ENCODE measurements around the gene ZNF593OS. TPM values are rescaled to one million over a fixed set of nuclear protein-coding genes. Genes with fewer than 3 reads are reported as not detected.

Gene ZNF593OS
- total RNA-seq, 2 donors from 2014 or later = not detected

- no peaks in the 10 kb centered on the region for H3K4me1 ChIP-seq
- no peak overlapping the region for H3K4me3 ChIP-seq
- no peak overlapping the region for H3K27ac ChIP-seq
- no peak overlapping the region for H3K9ac ChIP-seq (ENCODE audit: low read depth in 2 of 2, low read length in 2 of 2)
- no peaks in the 10 kb centered on the region for H3K36me3 ChIP-seq
- no peaks in the 10 kb centered on the region for H3K9me3 ChIP-seq
- intact Hi-C loops (cut with DNase I) = no loop called here
- TF ChIP-seq CTCF (IDR thresholded peaks at IDR 0.05) = no peak
- no peaks in the 10 kb centered on the region for H3K27me3 ChIP-seq
- DNase-seq = no peak
Observed at GRCh38 chr1:26184086-26184485, 12.5 kb upstream of the ZNF593OS start.

- no peaks in the 10 kb centered on the region for H3K27me3 ChIP-seq
- no peaks in the 10 kb centered on the region for H3K4me1 ChIP-seq
- H3K27ac ChIP-seq = no peak overlapping the region
- no peak for TF ChIP-seq CTCF (IDR thresholded peaks at IDR 0.05)
- H3K9ac ChIP-seq (ENCODE audit: low read depth in 2 of 2, low read length in 2 of 2) = no peak overlapping the region
- DNase-seq = no peak
- no peak overlapping the region for H3K4me3 ChIP-seq
- no peaks in the 10 kb centered on the region for H3K9me3 ChIP-seq
- no peaks in the 10 kb centered on the region for H3K36me3 ChIP-seq
- intact Hi-C loops (cut with DNase I) = no loop called here
Observed at GRCh38 chr1:26182383-26182696, 10.7 kb upstream of the ZNF593OS start.

- H3K9me3 ChIP-seq = no peaks in the 10 kb centered on the region
- TF ChIP-seq CTCF (IDR thresholded peaks at IDR 0.05) = no peak
- H3K9ac ChIP-seq (ENCODE audit: low read depth in 2 of 2, low read length in 2 of 2) = no peak overlapping the region
- no peaks in the 10 kb centered on the region for H3K27me3 ChIP-seq
- no peaks in the 10 kb centered on the region for H3K36me3 ChIP-seq
- intact Hi-C loops (cut with DNase I) = no loop called here
- H3K27ac ChIP-seq = no peak overlapping the region
- no peak for DNase-seq
- no peak overlapping the region for H3K4me3 ChIP-seq
- H3K4me1 ChIP-seq = no peaks in the 10 kb centered on the region
Observed at GRCh38 chr1:26181586-26182382, 10.2 kb upstream of the ZNF593OS start.

- no peak overlapping the region for H3K9ac ChIP-seq (ENCODE audit: low read depth in 2 of 2, low read length in 2 of 2)
- no peak overlapping the region for H3K27ac ChIP-seq
- TF ChIP-seq CTCF (IDR thresholded peaks at IDR 0.05) = no peak
- intact Hi-C loops (cut with DNase I) = no loop called here
- no peaks in the 10 kb centered on the region for H3K9me3 ChIP-seq
- H3K27me3 ChIP-seq = no peaks in the 10 kb centered on the region
- no peak for DNase-seq
- H3K36me3 ChIP-seq = no peaks in the 10 kb centered on the region
- H3K4me1 ChIP-seq = no peaks in the 10 kb centered on the region
- H3K4me3 ChIP-seq = no peak overlapping the region
Observed at GRCh38 chr1:26180010-26180506, 8.4 kb upstream of the ZNF593OS start.

- Histone ChIP-seq H3K4me3 (peak within 1 kb of the TSS; percentile 34), H3K36me3 (no peaks in the 10 kb centered on the region), H3K9ac (ENCODE audit: low read depth in 2 of 2, low read length in 2 of 2) (peak within 1 kb of the TSS; percentile 45 to 78), H3K4me1 (no peaks in the 10 kb centered on the region), H3K27ac (peak within 1 kb of the TSS; percentile 51), H3K27me3 (no peaks in the 10 kb centered on the region), H3K9me3 (no peaks in the 10 kb centered on the region)
- intact Hi-C loops (cut with DNase I) = loop anchor here (5.0 kb wide), 1 partner anchor 45 kb away; no protein-coding TSS in a partner anchor
- peak; percentile 28 for TF ChIP-seq CTCF (IDR thresholded peaks at IDR 0.05)
- peak; percentile 90 for DNase-seq
Observed at GRCh38 chr1:26177182-26177684, 5.6 kb upstream of the ZNF593OS start, which contains the start of gene CNKSR1. CNKSR1 (plus strand) TSS chr1:26177491; CDS start chr1:26177548, 57 bp downstream.

Data from colonic mucosa (tissue), 4 donors.